ENCODE data around the gene TMEM244. TPM values are rescaled to one million over a fixed set of nuclear protein-coding genes. Genes with fewer than 3 reads are reported as not detected.

Gene TMEM244
- total RNA-seq, 1 donor from 2014 or later = not detected

DNA sequence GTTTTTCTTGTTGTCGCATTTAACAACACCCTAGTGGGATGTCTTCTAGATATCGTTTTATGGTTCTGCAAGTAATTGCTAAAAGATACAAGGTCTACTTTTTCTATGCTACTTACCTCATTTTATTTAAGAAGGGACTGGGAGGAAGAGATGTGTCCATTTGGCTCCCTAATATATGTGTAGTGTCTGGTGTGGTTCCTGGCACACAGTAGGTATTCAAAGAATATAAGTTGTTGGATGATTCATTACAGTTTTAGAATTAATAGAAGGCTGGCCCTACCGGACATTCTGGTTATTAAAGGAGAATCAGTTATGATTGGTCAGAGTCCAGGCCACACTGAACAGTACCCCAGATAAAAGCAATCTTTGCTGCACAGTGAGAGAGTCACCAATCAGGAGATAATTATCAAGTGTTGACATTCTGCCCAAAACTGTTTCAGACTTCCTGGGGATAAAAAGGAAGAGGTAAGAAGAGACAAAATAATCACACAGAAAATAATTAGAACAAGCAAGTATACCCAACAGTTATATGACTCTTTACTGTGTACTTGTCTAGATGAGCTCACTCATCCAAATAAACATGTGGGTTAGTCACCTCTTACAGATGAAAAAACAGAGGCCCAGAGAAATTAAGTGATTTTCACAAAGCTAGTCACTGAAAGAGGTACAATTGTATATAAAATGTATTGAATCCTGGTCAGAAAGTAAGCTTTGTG lies 7.0 kb downstream of the TMEM244 start:
- no peaks in the 10 kb centered on the region for H3K9me3 ChIP-seq
- TF ChIP-seq, protein P1, sequence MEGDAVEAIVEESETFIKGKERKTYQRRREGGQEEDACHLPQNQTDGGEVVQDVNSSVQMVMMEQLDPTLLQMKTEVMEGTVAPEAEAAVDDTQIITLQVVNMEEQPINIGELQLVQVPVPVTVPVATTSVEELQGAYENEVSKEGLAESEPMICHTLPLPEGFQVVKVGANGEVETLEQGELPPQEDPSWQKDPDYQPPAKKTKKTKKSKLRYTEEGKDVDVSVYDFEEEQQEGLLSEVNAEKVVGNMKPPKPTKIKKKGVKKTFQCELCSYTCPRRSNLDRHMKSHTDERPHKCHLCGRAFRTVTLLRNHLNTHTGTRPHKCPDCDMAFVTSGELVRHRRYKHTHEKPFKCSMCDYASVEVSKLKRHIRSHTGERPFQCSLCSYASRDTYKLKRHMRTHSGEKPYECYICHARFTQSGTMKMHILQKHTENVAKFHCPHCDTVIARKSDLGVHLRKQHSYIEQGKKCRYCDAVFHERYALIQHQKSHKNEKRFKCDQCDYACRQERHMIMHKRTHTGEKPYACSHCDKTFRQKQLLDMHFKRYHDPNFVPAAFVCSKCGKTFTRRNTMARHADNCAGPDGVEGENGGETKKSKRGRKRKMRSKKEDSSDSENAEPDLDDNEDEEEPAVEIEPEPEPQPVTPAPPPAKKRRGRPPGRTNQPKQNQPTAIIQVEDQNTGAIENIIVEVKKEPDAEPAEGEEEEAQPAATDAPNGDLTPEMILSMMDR (IDR thresholded peaks at IDR 0.05) = no peak

DNA sequence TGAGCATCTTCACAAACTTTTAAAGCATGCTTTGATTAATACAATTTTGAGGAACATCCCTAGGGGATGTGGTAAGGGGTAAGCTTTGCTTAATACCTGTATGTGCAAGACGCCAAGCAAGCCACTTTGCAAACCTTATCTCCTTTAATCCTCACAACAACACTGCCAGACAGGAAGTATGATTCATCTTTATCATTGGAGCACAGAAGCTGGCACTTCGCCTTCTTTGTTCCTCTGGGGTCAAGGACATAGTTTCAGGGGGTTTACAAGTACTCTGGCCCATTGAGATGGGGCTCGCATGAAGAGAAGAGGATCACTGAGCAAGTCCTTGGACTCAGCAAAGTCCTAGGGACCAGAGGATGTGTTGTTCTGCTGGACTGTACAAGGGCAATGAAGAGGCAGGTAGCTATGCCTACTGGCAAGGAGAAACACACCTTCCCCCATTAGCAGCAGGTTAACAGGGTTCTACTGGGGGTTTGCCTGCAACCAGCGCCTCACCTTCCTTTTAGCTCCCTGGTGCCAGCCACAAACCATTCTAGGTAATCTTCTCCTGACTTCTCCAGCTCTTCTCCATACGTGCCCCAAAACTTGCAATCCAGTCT lies 8.8 kb downstream of the TMEM244 start:
- no peak for ATAC-seq

More for the DNA sequence above, 7.0 kb downstream of the TMEM244 start:
- DNase-seq = no peak
- H3K36me3 ChIP-seq = no peaks in the 10 kb centered on the region
- no peaks in the 10 kb centered on the region for H3K4me1 ChIP-seq
- H3K27me3 ChIP-seq = no peaks in the 10 kb centered on the region
- no peak for ATAC-seq
- H3K4me3 ChIP-seq = no peak overlapping the region
- no peak overlapping the region for H3K27ac ChIP-seq
- intact Hi-C loops (cut with DNase I) = no loop called here

DNA sequence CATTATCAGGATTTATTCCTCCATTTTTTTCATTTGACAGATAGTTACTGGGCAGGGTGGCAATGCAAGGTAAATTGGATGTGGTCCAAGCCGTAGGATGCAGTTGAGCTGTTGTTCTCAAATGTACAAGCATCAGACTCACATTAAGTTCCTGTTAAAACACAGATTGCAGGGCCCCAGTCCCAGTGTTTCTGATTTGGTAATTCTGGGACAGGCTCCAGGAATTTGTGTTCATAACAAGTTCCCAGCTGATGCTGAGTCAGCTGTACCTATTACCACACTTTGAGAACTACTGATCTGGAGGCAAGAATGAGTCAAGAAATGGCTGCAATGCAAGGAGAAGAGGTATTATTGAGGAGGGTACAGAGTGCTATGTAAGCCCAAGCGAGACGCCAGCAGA lies 11.7 kb downstream of the TMEM244 start:
- H3K4me1 ChIP-seq = no peaks in the 10 kb centered on the region
- H3K36me3 ChIP-seq = no peaks in the 10 kb centered on the region
- intact Hi-C loops (cut with DNase I) = no loop called here
- DNase-seq = no peak
- no peak overlapping the region for H3K27ac ChIP-seq
- H3K9me3 ChIP-seq = no peaks in the 10 kb centered on the region
- TF ChIP-seq, protein P1 (IDR thresholded peaks at IDR 0.05) = no peak
- H3K27me3 ChIP-seq = no peaks in the 10 kb centered on the region
- no peak for ATAC-seq
- no peak overlapping the region for H3K4me3 ChIP-seq

More for the DNA sequence above, 8.8 kb downstream of the TMEM244 start:
- no peak overlapping the region for H3K4me3 ChIP-seq
- intact Hi-C loops (cut with DNase I) = no loop called here
- H3K36me3 ChIP-seq = no peaks in the 10 kb centered on the region
- no peak overlapping the region for H3K27ac ChIP-seq
- no peaks in the 10 kb centered on the region for H3K4me1 ChIP-seq
- TF ChIP-seq, protein P1 (IDR thresholded peaks at IDR 0.05) = no peak
- no peaks in the 10 kb centered on the region for H3K27me3 ChIP-seq
- no peak for DNase-seq
- no peaks in the 10 kb centered on the region for H3K9me3 ChIP-seq

DNA sequence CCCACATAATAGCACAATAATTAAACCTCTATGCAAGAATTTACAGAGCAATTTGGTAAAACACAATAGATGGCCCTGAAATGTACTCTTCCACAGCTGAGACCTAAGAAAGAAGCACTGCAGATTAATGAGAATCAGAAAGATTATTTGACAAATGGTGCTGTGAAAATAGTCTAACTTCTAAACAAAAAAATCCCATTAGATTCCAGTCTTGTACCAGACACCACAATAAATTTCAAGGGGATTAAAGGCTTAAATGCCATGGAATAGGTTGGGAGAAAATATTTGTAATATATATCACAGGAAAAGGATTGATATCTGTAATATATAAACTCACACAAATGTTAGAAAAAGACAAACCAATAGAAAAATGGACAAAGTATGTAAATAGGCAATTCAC lies 14.4 kb downstream of the TMEM244 start:
- ATAC-seq (no peak), DNase-seq (no peak)
- Histone ChIP-seq H3K9me3 (no peaks in the 10 kb centered on the region), H3K27ac (no peak overlapping the region), H3K4me1 (no peaks in the 10 kb centered on the region), H3K36me3 (no peaks in the 10 kb centered on the region), H3K4me3 (no peak overlapping the region), H3K27me3 (no peaks in the 10 kb centered on the region)
- TF ChIP-seq, protein P1 (IDR thresholded peaks at IDR 0.05) = no peak
- intact Hi-C loops (cut with DNase I) = no loop called here

DNA sequence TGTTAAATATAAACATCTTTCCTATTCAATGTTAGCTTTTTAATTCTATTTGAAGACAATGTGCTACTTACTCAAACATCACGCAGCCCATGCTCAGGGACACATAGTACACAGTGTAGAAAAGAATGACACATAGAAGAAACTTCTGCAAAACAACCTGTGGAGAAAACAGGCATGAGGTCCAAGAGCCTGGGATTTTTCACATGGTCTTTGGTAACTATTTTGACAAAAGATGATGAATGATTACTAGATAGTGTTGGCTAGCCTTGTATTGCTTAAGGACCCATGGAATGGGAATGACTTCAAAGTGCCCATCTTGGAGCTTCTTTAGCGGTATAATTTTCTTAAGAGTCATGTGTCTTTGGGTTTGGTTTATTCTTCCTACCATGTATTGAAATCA lies 15.4 kb downstream of the TMEM244 start:
- ATAC-seq (no peak), DNase-seq (no peak)
- H3K4me1 ChIP-seq = no peaks in the 10 kb centered on the region
- TF ChIP-seq, protein P1 (IDR thresholded peaks at IDR 0.05) = no peak
- no peaks in the 10 kb centered on the region for H3K9me3 ChIP-seq
- H3K36me3 ChIP-seq = no peaks in the 10 kb centered on the region
- intact Hi-C loops (cut with DNase I) = no loop called here
- no peaks in the 10 kb centered on the region for H3K27me3 ChIP-seq
- H3K4me3 ChIP-seq = no peak overlapping the region
- H3K27ac ChIP-seq = no peak overlapping the region
